Fibroblast of villous mesenchyme (primary cell): ENCODE results near the gene HES2. TPM values are rescaled to one million over a fixed set of nuclear protein-coding genes. Genes with fewer than 3 reads are reported as not detected.

Source experiments
- DNase-seq: peaks from one replicate; pipeline ENCODE4 v3.0.0-alpha.2; 2010; ENCODE audit warnings: low read depth
- H3K4me3 ChIP-seq: 2 replicates; pipeline ENCODE4 v1.5.1; 2011; ENCODE audit warnings: low read depth, mild to moderate bottlenecking, low read length
- CTCF ChIP-seq: IDR thresholded peaks from 2 replicates; pipeline ENCODE4 v1.5.1; 2012; ENCODE audit warnings: low read depth, mild to moderate bottlenecking, low read length; ENCODE audit not compliant: insufficient read depth
- total RNA-seq: library from RNA; depleted of rRNA; stranded (reverse); fragments of >200 nt; gene quantifications from 2 replicates; pipeline ENCODE4 v1.2.3, GENCODE V29; 2012

The HES2 gene
- 0.43 TPM in 1 of 2 replicates, not detected in the other for total RNA-seq

- peak within 1 kb of the TSS; percentile 36 for H3K4me3 ChIP-seq
- no peak for DNase-seq
- TF ChIP-seq CTCF, result no peak
These were observed at the start of gene HES2 for GRCh38 chr1:6419804-6420453. Gene HES2 (minus strand): TSS chr1:6419919. CDS start chr1:6419820, 99 bp downstream.

GRCh38 chr1:6468729-6469461, 49.2 kb upstream of the HES2 start:
- no peak for DNase-seq
- no peak for TF ChIP-seq CTCF
- H3K4me3 ChIP-seq, result no peak overlapping the region

- no peak overlapping the region for H3K4me3 ChIP-seq
- no peak for TF ChIP-seq CTCF
- DNase-seq, result no peak
These were observed 48.3 kb upstream of the HES2 start for GRCh38 chr1:6467744-6468688.

- H3K4me3 ChIP-seq, result no peak overlapping the region
- no peak for TF ChIP-seq CTCF
- no peak for DNase-seq
These were observed 47.5 kb upstream of the HES2 start for GRCh38 chr1:6467224-6467623.

- H3K4me3 ChIP-seq, result no peak overlapping the region
- no peak for TF ChIP-seq CTCF
- no peak for DNase-seq
These were observed 47.0 kb upstream of the HES2 start for GRCh38 chr1:6466751-6467150.

- DNase-seq, result no peak
- H3K4me3 ChIP-seq, result no peak within 1 kb of the TSS
- no peak for TF ChIP-seq CTCF
These were observed 46.3 kb upstream of the HES2 start, which contains the start of gene TNFRSF25 for GRCh38 chr1:6466023-6466422. Gene TNFRSF25 (minus strand): TSS chr1:6466173. CDS start chr1:6466107, 66 bp downstream.
